GM21619 (cell line): ENCODE data around the gene HEMGN.

ENCODE experiments used
- ATAC-seq: cut with Tn5 transposase; IDR thresholded peaks from one replicate; pipeline ENCODE4 v1.9.1; 2021; ENCODE audit not compliant: unreplicated experiment

Gene HEMGN

DNA sequence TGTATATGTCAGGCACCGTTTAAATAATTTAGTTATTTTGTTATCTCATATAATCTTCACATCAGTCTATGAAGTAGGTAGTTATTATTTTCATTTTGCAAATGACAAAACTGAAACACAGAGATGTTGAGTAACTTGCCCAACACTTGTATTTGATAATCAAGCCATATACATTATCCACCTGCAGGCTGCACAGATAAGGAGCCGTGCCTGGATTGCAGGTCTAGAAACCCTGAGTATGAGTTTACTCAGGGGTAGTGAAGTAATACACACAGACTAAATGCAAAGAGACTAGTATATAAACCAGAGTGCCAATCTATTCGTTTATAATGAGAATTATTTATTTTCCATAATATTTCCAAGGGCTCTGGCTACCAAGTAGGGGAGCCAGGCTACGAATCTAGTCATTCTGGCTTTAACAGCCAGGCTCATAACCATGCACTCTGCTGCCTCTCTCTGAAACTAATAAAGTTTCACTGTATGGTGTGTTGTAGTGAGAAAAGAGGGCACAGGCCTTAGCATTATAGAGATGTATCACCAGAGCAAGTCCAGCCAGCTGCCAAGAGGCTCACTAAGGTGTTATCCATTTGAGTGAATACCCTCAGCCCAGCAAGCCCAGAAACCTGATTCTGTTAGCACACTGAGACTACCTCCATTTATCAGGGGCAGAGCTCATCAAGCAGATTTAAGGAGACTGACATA, 4.5 kb downstream of the HEMGN start:
- no peak for ATAC-seq

DNA sequence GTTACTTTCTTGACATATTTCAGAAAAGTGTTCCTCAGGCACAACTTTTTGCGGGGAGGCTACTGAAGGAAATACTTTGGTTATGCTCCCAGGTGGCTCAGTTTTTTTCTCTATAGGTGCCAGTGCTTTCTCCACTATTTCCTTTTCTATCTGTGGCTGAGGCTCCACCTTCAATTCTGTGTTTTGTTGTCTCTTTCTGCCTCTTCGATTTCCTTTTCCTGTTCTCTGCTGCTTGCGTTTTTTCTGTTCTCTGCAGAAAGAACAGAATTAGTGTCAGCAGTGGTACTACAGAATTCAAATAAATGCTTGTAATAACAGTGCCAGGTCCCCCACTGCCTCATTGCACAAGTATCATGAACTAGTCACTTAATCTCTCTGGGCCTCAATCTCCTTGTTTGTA, 7.0 kb downstream of the HEMGN start:
- no peak for ATAC-seq

DNA sequence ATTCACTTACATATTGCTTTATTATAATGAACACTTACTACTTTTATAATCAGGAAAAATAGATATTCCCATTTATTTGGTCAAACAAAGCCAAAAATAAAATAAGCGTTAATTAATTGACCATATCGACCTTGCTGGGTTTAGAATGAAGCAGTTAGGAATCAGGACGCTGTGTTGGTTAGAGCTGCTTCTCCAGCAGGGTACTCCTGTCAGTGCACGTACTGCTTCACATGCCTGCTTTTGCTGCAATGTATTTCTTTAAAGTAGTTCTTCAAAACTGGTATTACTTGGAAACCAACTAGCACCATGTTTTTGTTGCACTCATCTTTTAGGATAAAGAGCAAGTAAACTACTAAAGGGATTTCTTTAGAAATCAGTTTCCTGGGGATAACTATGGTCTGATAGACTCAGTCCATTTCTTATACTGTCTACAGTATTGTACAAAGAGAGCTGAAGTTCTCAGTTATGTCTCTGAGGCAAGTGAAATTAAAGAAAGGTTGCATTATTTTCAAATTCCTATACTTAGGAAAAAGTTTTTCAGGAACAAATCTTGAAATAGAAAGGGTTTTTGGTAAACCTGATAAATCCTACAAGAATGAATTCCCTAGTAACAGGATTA, 8.9 kb downstream of the HEMGN start:
- no peak for ATAC-seq

DNA sequence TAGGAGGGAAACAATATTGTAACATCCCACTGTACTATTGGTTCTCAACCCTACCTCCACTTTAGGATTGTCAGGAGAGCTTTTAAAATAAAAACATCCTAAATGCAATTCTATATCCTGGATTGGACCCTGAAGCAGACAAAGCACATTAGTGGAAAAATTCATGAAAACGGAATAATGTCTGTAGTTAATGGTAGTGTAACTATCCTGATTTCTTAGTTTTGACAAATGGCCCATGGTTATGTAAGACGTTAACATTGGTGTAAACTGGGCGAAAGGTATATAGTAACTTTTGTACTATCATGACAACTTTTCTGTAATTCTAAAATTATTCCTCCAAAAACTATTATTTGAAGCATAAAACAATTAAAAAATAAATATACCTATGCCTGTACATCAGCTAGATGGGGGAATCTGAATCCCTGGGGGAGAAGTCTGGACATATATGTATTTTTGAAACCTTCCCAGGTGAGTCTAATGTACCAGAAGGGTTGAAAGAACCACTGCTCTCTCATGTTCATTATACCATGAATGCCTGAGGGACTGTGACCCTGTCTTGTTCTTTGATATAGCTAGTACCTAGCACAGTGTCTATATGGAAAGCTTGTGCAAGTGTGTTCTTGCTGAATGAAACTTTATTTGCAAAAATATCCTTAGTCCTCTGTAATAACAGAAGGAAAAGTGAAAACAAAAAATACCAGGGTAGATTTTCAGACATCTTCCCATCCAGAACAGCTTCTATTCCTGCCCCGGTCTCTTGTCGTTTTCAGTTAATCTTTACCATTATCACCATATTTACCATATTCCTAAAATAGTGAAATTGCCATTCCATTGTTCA, 12.3 kb downstream of the HEMGN start:
- ATAC-seq, result no peak

DNA sequence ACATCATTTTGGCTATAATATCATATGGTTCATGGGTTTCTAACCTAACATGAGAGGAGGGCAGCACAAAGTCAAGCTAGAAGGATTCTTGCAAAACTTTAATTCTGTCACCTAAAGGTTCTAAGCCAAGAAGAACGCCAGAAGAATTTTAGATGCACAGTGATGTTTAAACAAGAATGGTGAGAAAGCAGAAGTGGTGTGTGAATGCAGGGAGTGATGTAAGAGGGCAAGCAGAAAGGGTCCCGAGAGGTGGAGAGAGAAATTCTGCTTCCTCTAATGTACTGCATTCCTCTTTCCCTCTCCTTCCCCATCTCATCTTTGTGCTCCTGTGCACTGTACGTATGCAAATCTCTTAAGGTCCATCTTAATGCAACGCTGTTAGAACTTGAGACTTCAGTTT, 13.6 kb downstream of the HEMGN start:
- no peak for ATAC-seq

DNA sequence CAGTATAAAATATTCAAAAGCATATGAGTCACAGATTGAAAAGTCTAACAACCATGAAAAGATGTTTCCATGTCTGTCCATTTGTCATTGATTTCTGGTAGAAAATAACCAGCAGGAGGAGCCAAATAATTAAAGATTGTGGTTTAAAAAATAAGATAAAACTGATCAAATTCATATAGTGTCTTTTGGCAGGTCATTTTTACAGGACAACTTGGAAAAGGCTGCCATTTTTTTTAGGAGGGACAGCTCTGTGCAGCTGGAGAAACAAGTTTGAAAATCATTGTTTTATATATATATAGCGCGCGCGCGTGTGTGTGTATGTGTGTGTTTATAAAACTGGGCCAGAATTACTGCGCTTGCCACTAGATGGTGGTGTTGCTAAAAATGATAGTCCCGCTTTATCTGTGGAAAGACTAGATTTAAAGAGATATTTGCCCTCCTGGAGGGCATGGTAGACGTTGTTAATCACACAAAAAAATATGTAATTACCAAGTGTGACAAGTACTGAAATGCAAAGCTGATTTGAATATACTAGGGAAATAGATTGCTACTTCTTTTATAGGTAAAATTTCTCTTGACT, 14.4 kb downstream of the HEMGN start:
- no peak for ATAC-seq

DNA sequence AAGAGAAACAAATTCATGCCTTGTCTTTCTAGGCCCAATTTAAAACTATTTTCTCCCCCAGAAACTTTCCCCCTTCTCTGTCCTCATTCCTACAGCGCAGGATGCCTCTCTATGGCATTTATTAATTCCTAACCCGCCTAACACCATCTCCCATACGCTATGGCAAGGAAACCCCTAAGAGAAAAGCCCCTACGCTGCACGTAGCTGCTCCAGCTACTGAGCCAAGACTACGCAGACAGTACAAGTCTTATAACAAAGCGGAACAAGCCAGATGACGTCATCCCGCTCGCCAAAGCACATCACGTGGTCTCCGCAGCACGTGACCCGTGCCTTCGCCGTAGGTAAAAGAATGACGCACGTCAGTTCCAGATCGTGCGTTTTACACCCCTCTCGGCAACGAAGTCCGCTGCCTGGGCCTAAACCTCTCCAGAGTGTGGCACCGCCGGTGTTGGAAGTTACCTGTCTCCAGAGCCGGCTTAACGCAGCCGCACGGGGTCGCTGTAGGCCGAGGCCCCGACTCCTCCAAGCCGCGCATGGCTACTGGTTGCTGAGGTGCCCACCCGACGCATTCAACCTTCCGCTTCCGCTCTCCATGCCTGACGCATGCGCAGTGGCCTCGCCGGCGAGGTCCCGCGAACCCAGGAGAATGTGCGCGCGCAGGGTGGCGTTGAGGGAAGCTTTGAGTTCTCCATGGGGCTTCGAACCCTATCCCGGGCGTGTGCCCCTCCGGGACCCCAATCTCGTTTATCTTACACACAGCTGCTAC, 15.8 kb downstream of the HEMGN start, which contains the start of gene TRMO:
TSS of gene TRMO (minus strand) at position 542 of the 766 bp plus-strand sequence. CDS start at position 535, 7 bp downstream.
- peak; percentile 82 for ATAC-seq

DNA sequence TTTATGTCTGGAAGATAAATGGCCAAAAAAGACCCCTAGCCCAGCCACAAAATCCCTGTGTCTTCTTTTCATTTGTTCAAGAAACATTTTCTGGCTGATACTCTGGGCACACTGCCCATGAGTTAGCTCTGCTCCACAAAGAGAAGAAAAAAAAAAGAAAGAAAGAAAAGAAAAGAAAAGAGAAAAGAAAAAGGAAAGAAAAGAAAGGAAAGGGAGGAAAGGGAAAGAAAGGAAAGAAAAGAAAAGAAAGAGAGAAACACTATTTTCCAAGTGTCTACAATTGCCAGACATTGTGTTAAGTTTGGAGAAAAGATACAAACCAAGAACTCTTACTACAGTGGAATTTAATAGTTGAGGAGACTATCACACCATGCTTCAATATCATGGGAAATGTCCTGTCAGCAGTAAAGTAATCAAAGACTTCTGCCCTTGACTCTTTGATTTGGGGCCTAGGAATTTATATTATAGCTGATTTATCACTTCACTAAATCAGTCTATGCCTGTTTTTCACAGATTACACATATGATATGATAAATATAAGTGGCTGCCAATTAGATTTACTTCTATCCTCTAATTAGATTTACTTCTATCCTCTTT, 18.7 kb downstream of the HEMGN start:
- ATAC-seq, result no peak

DNA sequence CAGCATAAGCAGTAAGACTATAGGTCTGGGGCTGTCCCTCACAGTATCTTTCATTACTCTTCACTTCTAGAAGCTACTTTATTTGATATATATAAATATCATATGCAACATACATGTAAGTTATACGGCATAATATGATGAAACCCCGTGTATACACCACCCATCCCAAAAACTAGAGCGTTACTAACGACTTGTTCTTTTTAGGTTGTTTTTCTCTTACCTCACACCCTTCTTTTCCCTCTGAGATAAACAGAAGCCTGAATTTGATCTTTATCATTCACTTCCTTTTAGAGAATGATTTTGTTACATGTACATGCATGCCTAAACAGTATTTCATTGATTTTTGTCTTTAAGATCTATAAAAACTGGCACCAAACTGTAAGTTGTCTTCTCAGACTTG, 19.4 kb downstream of the HEMGN start:
- ATAC-seq, result no peak

DNA sequence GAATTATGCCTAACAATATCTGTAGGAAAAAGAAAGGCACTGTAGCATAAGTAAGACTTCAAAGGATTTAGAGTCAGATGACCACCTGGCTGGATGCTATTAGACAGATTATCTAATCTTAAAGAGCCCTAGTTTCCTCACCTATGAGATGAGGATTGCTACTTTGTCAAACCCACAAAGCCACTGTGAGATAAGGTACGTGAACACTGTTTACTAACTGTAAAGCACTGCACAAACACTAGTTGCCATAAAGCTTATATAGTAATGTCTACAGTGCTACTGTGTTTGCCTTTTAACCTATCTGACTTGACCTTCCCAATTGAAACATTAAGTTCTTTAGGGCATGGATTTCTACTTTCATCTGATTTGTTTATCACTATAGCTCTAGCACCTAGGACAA, 26.0 kb downstream of the HEMGN start:
- ATAC-seq, result no peak

DNA sequence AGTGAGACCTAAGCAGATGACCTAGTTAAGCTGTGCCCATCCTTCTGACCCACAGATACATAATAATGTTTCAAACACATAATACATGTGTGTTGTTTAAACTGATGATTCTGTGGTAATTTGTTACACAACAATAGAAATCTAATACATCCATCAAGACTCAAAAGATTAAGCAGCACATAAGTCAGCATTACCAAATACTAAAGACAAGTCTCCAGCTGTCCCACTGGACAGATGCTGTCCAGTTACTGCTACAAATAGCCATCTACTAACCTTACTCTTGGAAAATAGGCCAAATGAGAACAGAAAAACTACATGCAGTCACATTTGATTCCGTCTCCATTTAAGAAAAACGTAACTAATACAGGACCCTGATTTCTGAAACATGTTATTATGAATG, 26.4 kb downstream of the HEMGN start:
- ATAC-seq, result no peak

DNA sequence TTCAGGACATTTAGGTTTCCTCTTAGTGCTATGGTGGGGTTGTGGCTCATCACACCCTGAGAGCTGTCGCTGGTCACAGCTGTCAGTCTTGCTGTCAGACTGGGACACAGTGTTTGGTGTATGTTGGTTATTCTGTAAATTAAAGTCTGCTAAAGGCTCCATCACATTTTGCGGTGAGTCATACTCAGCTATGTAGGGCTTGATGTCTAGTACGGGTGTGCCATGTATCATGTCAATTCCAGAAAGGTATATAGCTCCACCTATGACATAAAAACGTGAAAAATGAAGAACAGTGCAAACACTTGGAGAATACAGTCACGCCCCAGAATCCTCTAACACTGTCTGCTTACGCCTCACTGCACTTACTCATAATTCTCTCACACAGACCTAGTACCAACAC, 27.6 kb downstream of the HEMGN start:
- no peak for ATAC-seq

DNA sequence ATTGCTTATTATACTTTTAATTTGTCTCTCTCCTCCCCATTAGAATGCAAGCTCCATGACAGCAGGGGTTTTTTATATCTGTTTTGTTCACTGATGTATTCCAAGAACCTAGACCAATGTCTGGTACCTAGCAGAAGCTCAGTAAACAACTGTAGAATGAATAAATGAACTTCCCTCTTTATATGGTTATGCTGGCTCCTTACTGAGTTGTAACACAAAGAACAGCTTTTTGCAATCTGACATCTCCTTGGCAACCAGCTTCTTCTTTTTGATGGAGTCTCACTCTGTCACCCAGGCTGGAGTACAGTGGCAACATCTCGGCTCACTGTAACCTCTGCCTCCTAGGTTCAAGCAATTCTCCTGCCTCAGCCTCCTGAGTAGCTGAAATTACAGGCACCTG, 29.3 kb downstream of the HEMGN start:
- no peak for ATAC-seq

DNA sequence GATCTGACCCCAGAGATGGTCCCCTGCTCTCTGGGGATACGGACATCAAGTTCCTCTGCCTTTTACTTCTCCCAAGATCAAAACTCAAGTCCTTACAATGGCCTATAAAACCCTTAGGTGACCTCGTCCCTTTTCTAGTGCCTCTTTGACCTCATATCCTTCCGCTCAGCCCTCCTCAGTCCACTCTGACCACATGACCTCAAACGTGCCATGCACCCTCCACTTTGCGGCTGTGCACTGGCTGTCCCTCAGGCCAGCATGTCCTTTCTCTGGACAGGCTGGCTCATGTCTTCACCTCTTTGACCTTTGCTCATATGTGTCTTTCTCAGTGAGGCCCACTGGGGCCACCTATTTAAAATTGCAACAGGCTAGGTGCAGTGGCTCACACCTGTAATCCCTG, 30.3 kb downstream of the HEMGN start:
- ATAC-seq, result no peak

DNA sequence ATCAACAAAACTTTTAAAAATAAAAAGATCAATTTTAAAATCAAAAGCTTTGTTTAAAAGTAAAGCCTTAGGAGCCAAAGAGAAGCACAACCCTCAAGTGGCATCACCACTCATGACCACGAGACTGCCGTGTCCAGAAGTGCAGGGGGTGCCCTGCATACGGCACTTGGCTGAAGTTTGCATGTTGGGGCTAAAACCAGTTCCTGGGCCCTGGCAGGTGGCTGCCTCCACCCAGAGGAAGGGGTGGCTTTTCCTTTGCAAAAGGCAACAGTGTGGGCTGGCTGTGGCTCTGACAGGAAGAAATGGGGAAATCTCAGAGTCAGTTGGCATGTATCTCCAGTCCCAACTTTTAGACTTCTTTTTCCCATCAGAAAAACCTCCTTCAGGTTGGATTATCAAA, 30.9 kb downstream of the HEMGN start:
- no peak for ATAC-seq

DNA sequence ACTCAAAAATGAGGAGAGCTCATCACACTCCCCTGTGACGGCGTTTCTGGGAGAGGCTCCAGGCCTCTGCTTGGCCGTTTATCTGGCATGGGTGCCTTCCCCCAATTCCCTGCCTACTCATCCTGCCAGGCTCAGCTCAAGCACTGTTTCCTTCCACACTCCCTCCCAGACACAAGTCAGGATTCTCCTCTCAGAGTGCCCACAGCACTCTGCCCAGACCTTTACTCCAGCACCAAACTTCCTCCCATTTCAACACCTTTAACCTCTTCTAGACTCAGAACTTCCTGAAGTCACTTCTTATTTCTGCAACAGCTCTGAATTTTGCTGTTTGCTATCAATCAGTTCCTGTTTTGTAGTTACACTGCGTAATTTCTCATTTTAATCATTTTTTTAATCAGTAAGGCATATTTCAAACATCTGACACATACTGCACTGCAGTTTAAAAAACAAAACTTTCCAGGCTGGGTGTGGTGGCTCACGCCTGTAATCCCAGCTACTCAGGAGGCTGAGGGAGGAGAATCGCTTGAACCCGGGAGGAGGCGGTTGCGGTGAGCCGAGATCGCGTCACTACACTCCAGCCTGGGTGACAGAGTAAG, 31.6 kb downstream of the HEMGN start:
- no peak for ATAC-seq

DNA sequence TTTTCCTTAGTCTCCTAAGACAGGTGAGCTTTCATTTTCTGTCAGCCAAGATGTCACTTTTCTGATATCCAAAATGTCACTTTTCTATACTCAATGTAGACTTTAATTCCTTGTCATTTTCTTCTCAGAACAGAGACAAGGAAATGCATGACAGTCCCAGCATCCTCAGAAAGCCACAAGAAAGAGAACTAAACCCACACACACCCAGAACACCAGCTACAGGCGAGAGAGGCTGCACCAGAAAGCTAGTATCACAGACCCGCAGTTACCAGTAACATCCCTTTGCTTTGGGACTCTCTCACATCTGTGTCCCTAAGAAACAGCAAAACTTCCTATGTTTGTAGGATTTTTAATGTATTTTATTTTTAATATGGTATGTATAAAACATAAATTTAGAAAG, 32.7 kb downstream of the HEMGN start:
- ATAC-seq, result no peak

DNA sequence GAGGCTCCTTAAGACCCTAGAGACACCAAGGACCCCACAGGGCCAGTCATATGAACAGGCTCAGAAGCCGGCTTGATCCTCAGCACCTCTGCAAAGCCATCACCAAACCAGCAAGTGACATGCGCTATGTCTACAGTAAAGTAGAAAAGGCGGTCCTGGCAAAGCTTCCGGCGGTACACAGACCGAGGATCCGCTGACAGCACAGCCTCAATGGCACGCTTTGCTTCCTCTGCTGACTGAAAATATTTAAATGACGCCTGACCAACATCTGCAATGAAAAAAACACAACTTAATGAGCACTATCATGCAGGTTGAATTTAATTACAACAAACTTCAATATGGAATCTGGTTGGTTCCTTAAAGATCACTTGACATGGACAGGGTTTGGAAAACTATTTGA, 33.2 kb downstream of the HEMGN start:
- ATAC-seq, result no peak

DNA sequence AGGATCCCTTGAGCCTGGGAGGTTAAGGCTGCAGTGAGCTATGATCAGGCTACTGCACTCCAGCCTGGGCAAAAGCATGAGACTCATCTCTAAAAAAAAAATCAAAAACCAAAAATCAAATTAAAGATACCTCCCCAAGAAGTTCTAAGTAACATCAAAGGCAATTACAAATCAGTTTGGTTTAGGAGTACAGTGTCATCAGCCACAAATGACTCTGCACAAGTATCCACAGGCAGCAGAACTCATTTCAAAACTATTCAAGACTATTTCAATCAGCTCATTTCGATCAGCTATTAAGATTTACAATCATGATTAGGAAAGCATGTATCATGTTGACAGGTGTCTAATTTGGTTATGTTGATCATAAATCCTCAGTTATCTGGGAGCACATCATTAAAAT, 34.8 kb downstream of the HEMGN start:
- no peak for ATAC-seq
